ENCODE data around the gene S100A14.

DNA sequence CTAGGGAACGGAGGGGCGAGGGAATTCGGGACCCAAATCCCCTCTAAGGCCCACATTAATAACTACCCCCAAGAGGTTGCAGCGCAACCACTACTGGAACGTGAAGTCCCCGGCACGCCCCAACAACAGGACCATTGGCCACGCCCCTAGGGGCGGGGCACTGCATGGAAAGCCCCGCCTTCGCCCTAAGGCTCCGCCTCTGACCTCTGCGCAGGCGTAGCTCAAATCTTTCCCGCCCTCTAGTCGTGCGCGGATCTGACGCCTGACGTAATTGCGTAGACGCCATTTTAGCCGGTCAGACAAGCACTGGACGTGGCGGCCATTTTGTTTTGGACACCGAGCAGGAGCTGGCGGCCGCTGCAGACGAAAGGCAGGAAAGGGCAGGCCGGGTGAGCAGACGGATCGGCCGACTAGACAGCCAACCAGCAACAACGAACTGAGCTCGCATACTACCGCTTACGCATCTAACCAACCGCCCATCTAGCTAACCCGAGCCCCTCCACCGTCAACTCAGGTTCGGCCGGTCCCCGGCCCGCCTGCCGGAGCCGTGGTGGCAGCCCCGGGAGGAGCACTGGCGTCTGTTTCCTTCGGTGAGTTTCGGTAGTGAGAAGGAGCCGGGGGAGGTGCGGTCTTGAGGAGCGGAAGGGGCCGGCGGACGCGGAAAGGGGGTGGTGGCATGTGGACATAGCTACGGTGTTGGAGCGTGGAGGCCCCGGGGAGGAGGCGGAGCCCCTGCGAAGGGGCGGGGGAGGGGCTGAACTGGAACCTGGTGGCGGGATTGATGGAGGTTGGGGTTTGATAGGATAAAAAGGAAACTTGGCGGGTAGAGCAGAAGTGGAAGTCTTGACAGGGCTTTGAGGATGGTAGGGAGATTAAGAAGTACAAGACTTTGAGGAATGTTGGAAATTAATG is 17.9 kb upstream of the S100A14 start, which contains the start of gene CHTOP:
- TF ChIP-seq CTCF (IDR thresholded peaks at IDR 0.05) (peak in 3 of 6 experiments; percentile 6 to 41 (median 35)), POLR2A (IDR thresholded peaks at IDR 0.05) (peak; percentile 74 to 87)

All from adrenal gland (tissue), 5 donors.